Measurements from ENCODE around the gene ICAM2.
"Not testable (repeated sequence)": the region's sequence is repeated elsewhere in the genome, so short reads cannot be mapped to it uniquely, and the experiment has no call there.

Gene ICAM2

GRCh38 chr17:64042700-64043485, 22.5 kb upstream of the ICAM2 start:
- DNase-seq = no peak

- no peak for DNase-seq
Observed at GRCh38 chr17:64041912-64042311, 21.5 kb upstream of the ICAM2 start.

- no peak for DNase-seq
Observed at GRCh38 chr17:64040206-64040605, 19.8 kb upstream of the ICAM2 start.

- DNase-seq = no peak
Observed at GRCh38 chr17:64039106-64039400, 18.6 kb upstream of the ICAM2 start.

- DNase-seq = no peak
Observed at GRCh38 chr17:64038331-64039105, 18.1 kb upstream of the ICAM2 start.

- DNase-seq = no peak
Observed at GRCh38 chr17:64037802-64038201, 17.4 kb upstream of the ICAM2 start.

- DNase-seq = no peak
Observed at GRCh38 chr17:64037180-64037579, 16.7 kb upstream of the ICAM2 start.

- DNase-seq = no peak
Observed at GRCh38 chr17:64036198-64036922, 15.9 kb upstream of the ICAM2 start.

GRCh38 chr17:64032081-64032480, 11.6 kb upstream of the ICAM2 start:
- DNase-seq = no peak

GRCh38 chr17:64028874-64029464, 8.5 kb upstream of the ICAM2 start:
- DNase-seq = peak; percentile 45

- peak; percentile 73 for DNase-seq
Observed at GRCh38 chr17:64025732-64026294, 5.4 kb upstream of the ICAM2 start.

- peak; percentile 19 for DNase-seq
Observed at GRCh38 chr17:64024781-64025731, 4.6 kb upstream of the ICAM2 start.

GRCh38 chr17:64024215-64024654, 3.8 kb upstream of the ICAM2 start:
- DNase-seq = no peak

GRCh38 chr17:64022611-64023063, 2.2 kb upstream of the ICAM2 start:
- DNase-seq = no peak

- not testable (repeated sequence) for DNase-seq
Observed at GRCh38 chr17:64019551-64019961, 877 bp downstream of the ICAM2 start.

- no peak for DNase-seq
Observed at GRCh38 chr17:64017381-64017980, 3.0 kb downstream of the ICAM2 start.

GRCh38 chr17:64016974-64017373, 3.5 kb downstream of the ICAM2 start:
- DNase-seq = no peak

- DNase-seq = no peak
Observed at GRCh38 chr17:64016231-64016784, 4.1 kb downstream of the ICAM2 start.

- DNase-seq = no peak
Observed at GRCh38 chr17:64015447-64015846, 5.0 kb downstream of the ICAM2 start.

GRCh38 chr17:64009571-64010402, 10.6 kb downstream of the ICAM2 start:
- no peak for DNase-seq

All from retina (tissue), 1 donor.